ENCODE data around the gene SEPTIN10. TPM values are rescaled to one million over a fixed set of nuclear protein-coding genes. Genes with fewer than 3 reads are reported as not detected.
"Not testable (repeated sequence)": the region's sequence is repeated elsewhere in the genome, so short reads cannot be mapped to it uniquely, and the experiment has no call there.

Gene SEPTIN10
- total RNA-seq, 2 donors from 2014 or later: 3.9 to 6.2 TPM

DNA sequence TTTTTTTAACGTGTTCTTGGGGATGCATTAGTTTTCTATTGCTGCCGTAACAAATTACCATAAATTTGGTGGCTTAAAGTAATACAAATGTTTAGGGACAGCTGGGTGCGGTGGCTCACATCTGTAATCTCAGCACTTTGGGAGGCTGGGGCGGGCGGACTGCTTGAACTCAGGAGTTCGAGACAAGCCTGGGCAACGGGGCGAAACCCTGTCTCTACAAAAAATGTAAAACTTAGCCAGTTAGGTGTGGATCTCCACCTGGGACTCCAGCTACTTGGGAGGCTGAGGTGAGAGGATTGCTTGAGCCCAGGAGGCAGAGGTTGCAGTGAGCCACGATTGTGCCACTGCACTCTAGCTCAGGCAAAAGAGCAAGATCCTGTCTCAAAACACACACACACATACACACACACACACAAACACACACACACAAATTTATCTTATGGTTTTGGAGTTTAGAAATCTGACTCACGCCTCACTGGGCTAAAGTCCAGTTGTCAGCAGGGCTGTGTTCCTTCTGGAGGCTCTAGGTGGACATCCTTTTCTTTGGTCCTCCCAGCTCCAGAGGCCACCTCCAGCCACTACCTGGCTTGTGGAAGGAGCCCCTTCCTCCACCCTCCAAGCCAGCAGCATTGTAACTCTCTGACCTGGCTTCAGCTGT lies 76.1 kb downstream of the SEPTIN10 start:
- H3K27ac Mint-ChIP-seq: no peak overlapping the region

GRCh38 chr2:109536556-109536955 lies 77.2 kb downstream of the SEPTIN10 start:
- not testable (repeated sequence) for H3K4me3 Mint-ChIP-seq; ATAC-seq; H3K27ac Mint-ChIP-seq; H3K36me3 Mint-ChIP-seq (ENCODE audit: low read depth); DNase-seq; H3K4me1 Mint-ChIP-seq; H3K9me3 ChIP-seq (ENCODE audit: control insufficient read depth, low read length, poor library complexity, severe bottlenecking)
- H3K27me3 Mint-ChIP-seq: peaks cover 39% of the 10 kb centered on the region

More for the DNA sequence above, 76.1 kb downstream of the SEPTIN10 start:
- peaks cover 32% of the 10 kb centered on the region for H3K27me3 Mint-ChIP-seq
- H3K4me1 Mint-ChIP-seq: no peaks in the 10 kb centered on the region
- no peak for DNase-seq
- H3K36me3 Mint-ChIP-seq (ENCODE audit: low read depth): no peaks in the 10 kb centered on the region
- H3K4me3 Mint-ChIP-seq: no peak overlapping the region
- ATAC-seq: no peak
- no peaks in the 10 kb centered on the region for H3K9me3 ChIP-seq (ENCODE audit: control insufficient read depth, low read length, poor library complexity, severe bottlenecking)

DNA sequence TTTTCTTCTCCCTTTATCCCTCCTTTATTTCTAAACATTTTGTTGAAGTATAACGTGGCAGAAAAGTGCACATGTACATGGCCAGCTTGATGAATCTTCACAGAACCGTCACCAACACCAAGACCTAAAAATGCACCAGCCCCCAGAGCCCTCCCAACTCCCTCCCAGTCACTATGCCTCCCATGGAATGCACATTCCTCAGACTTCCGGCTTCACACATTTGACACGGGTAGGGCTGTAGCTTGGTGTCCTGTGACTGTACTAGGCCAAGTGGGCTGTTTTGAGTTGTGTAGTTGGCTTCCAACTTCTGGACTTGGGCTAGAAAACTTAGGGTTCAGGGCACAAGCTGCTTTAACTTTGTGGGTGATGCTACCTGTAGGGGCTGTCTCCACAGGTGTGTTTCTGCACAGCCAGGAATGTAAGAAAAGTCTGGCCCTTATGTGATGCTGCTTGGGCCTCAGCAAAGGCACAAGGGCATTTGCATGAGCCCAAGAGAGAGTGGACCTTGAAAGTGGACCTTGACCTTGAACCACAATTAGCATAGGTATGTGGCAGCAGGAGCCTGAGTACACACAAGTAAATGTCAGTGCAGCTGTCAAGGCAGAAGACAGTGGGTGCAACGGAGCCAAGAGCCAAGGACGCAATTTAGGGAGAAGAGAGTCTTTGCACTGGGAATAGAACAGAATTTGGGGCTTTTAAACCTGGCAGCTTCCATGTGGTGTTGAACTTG lies 78.4 kb downstream of the SEPTIN10 start:
- Mint-ChIP-seq H3K27ac (no peak overlapping the region), H3K36me3 (ENCODE audit: low read depth) (no peaks in the 10 kb centered on the region), H3K4me1 (no peaks in the 10 kb centered on the region), H3K4me3 (no peak overlapping the region), H3K27me3 (peaks cover 41% of the 10 kb centered on the region)
- H3K9me3 ChIP-seq (ENCODE audit: control insufficient read depth, low read length, poor library complexity, severe bottlenecking): no peaks in the 10 kb centered on the region
- ATAC-seq (no peak), DNase-seq (no peak)

- ATAC-seq (no peak), DNase-seq (no peak)
- no peaks in the 10 kb centered on the region for H3K4me1 Mint-ChIP-seq
- H3K27me3 Mint-ChIP-seq: peaks cover 56% of the 10 kb centered on the region
- H3K27ac Mint-ChIP-seq: no peak overlapping the region
- no peak overlapping the region for H3K4me3 Mint-ChIP-seq
- H3K9me3 ChIP-seq (ENCODE audit: control insufficient read depth, low read length, poor library complexity, severe bottlenecking): no peaks in the 10 kb centered on the region
- H3K36me3 Mint-ChIP-seq (ENCODE audit: low read depth): no peaks in the 10 kb centered on the region
Observed at GRCh38 chr2:109533823-109534222, 79.9 kb downstream of the SEPTIN10 start.

DNA sequence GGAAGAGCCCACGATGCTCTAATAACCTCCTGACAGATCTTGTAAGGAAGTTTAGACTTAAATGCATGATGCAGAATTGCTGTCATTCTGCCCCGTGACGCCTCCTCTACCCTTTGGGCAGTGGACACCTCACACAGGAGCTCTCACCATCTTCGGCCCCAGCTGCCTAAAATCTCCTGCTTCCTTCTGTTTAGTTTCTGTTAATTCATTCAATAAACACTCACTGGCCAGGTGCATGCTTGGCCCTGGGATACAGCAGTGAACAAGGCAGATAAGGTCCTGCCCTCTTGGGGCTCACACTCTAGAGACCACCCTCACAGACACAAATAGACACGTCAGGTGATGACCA lies 81.1 kb downstream of the SEPTIN10 start:
- no peak overlapping the region for H3K4me3 Mint-ChIP-seq

DNA sequence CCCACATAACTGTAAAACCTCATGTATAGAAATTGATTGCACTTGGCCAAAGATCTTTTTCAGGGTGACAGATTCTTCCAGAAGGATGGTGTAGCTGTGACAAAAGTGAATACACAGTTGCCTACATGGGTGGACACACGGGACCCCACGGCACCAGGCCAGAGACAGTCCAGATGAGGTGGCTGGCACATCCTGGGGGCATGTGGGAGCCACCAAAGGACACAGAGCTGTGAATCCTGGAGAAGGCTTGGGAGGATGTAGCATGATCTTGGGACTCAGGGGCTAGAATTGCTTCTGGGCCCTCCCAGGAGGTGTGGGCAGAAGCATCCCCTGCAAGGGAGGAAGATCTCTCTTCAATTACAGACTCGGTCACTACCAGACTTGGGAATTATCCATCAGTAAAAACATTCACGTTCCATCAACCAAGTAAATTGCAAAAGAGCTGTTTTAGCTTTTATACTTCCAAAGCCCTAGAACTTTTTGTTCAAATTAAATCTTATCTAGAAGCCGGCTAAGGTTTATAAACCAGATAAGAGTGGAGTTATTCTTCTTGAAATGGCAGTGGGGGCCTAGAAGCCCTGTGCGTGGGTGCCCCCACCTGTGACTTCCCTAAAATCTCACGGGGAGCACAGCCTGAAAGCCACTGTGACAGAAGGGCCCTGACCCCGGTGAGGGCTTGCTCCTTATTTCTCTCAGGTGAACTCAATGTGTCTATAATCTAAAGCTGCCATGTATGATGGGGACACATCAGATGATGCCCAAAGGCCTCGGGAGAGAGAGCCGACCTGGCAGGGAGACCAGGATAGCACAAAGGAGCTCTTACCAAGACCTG lies 81.7 kb downstream of the SEPTIN10 start:
- H3K4me1 Mint-ChIP-seq: peaks cover 2% of the 10 kb centered on the region
- H3K4me3 Mint-ChIP-seq: no peak overlapping the region
- ATAC-seq (no peak), DNase-seq (no peak)
- no peaks in the 10 kb centered on the region for H3K9me3 ChIP-seq (ENCODE audit: control insufficient read depth, low read length, poor library complexity, severe bottlenecking)
- H3K36me3 Mint-ChIP-seq (ENCODE audit: low read depth): no peaks in the 10 kb centered on the region
- H3K27ac Mint-ChIP-seq: no peak overlapping the region
- peaks cover 67% of the 10 kb centered on the region for H3K27me3 Mint-ChIP-seq

More for the DNA sequence above, 81.1 kb downstream of the SEPTIN10 start:
- ATAC-seq (no peak), DNase-seq (no peak)
- H3K9me3 ChIP-seq (ENCODE audit: control insufficient read depth, low read length, poor library complexity, severe bottlenecking): no peaks in the 10 kb centered on the region
- Mint-ChIP-seq H3K36me3 (ENCODE audit: low read depth) (no peaks in the 10 kb centered on the region), H3K27me3 (peaks cover 61% of the 10 kb centered on the region), H3K27ac (no peak overlapping the region), H3K4me1 (peaks cover under 1% of the 10 kb centered on the region)

DNA sequence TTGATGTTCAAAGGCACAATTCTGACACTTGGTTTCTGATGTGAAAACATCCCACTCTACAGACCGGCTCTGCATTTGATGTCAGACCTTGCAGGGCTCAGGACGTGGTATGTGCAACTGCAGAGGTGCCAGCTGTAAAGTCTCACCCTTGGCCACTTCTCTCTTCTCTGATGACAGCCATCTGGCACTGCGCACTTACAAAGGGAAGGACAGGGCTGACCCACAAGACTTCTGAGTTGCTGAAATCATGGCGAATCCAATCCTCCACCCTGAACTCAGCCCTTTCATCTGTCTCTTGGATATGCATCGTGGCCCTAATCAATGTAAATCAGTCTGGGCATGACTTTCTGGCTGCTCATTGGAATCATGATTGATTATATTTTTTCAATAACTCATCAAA lies 82.5 kb downstream of the SEPTIN10 start:
- Mint-ChIP-seq H3K4me1 (peaks cover 2% of the 10 kb centered on the region), H3K27me3 (peaks cover 73% of the 10 kb centered on the region), H3K36me3 (ENCODE audit: low read depth) (no peaks in the 10 kb centered on the region), H3K4me3 (no peak overlapping the region), H3K27ac (no peak overlapping the region)
- DNase-seq (no peak), ATAC-seq (no peak)
- no peaks in the 10 kb centered on the region for H3K9me3 ChIP-seq (ENCODE audit: control insufficient read depth, low read length, poor library complexity, severe bottlenecking)

GRCh38 chr2:109530712-109531111 lies 83.1 kb downstream of the SEPTIN10 start:
- Mint-ChIP-seq H3K4me1 (peaks cover 2% of the 10 kb centered on the region), H3K27me3 (peaks cover 73% of the 10 kb centered on the region), H3K36me3 (ENCODE audit: low read depth) (no peaks in the 10 kb centered on the region), H3K27ac (no peak overlapping the region), H3K4me3 (no peak overlapping the region)
- H3K9me3 ChIP-seq (ENCODE audit: control insufficient read depth, low read length, poor library complexity, severe bottlenecking): no peaks in the 10 kb centered on the region
- DNase-seq (no peak), ATAC-seq (no peak)

DNA sequence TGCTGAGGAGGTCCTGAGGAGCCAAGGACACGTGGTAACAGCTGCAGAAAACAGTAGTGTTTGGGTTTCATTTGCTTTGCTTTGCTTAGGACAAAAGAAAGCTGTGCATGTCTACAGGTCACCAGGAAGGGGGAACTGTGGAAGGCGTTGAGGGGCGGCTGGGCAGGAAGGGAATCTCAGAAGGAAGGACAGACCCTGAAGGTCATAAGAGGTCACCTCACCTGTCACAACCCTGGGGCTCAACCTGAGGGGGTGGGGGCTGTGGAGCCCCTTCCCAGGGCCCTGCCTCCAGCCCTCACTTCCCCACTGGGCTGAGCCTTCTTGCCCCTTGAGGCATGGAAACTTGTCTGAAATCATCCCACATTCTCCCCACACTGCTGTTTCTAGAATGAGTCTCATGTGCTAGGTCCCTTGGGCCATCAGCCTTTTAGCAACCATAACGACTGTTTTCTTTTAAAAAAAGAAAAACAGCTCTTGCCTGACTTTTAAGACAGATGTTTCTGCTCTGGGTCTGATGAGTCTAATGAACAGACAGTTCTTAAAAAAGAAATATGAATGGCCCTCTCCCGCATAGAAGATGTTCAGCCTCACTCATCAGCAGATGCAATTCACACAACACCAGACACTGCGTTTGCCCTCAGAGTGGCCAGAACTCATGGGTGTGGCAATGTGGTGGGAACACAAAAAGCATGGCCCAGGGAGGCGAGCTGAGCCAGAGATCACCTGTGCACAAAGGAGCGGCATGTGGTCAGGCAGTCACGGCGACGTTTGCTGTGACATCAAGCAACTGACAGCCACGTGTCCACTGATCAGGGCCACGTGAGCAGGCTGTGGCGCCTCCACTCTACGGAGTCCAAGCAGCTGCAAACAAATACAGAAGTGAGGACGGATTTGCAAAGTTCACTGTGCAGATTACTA lies 84.0 kb downstream of the SEPTIN10 start:
- Mint-ChIP-seq H3K27ac (no peak overlapping the region), H3K27me3 (peaks cover 67% of the 10 kb centered on the region), H3K36me3 (ENCODE audit: low read depth) (no peaks in the 10 kb centered on the region), H3K4me3 (no peak overlapping the region), H3K4me1 (peaks cover 2% of the 10 kb centered on the region)
- DNase-seq (no peak), ATAC-seq (no peak)
- H3K9me3 ChIP-seq (ENCODE audit: control insufficient read depth, low read length, poor library complexity, severe bottlenecking): no peaks in the 10 kb centered on the region

DNA sequence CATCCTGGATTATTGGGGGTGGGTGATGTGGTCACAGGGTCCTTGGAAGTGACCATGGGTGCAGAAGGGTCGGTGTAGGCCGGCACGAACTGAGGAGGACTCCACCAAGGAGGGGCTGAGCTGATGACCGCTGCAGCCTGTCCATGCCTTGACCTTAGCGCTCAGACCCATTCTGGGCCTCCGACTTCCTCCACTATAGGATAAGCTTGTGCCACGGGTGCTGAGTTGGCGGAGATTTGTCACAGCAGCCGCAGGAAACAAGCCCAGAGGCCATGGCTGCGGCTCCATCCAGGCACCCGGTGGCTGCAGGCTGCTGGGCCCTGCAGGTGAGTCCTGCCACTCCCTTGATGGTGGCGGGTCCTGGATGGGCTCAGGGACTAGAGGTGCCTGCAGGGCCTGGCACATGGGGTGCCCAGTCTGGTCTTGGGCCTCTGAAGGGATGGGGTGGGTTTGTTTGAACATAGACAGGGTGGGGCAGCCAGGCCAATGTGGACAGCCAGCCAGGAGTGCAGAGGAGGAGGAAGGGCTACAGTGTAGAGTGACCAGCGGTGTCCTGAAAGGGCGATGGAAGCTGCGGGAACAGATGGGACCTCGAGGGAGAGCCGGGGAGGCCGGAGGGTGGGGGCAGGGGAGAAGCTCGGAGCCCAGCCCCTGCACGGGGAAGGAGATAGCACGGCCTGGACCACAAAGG lies 84.8 kb downstream of the SEPTIN10 start:
- H3K36me3 Mint-ChIP-seq (ENCODE audit: low read depth): no peaks in the 10 kb centered on the region
- H3K27ac Mint-ChIP-seq: no peak overlapping the region
- DNase-seq (no peak), ATAC-seq (no peak)
- H3K4me3 Mint-ChIP-seq: no peak overlapping the region
- peaks cover 64% of the 10 kb centered on the region for H3K27me3 Mint-ChIP-seq
- H3K9me3 ChIP-seq (ENCODE audit: control insufficient read depth, low read length, poor library complexity, severe bottlenecking): no peaks in the 10 kb centered on the region
- H3K4me1 Mint-ChIP-seq: peaks cover 2% of the 10 kb centered on the region

DNA sequence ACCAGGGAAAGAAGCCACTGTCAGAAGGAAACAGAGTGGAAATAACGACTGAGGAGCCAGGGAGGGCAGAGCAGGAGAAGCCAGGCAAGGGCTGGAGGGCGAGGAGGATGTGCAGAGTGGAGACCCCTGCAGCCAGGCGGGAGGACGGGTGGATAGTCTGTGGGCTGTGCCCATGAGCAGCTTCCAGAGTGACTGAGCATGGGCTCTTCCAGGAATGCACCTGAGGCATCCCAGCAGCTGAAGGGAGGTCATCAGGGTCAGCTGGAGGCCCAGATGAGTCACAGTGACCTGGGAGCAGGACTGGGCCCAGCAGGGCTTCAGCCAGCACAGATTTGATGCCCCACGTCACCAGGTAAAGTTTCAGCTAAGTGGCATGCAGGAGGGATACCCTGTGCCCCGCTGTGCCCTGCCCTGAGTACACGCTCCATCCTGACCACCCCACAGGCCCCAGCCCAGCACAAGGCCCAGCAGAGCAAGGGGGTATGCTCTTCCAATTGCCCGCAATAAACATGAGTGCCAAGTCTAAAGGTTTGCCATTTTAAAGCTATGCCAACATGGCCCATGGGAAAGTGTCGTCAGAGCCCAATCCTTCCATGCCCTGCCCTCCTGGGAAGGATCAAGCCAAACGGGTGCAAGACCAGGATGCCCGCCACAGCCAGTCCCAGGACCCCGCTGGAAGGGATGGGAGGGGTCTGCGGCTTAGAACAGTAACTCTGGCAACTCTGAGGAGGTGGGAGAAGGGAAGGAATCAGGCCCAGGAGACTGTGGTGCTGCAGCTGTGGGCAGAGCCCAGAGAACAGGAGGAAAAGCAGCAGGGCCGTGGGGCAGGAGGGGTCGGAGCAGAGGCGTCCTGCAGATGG lies 85.7 kb downstream of the SEPTIN10 start:
- no peaks in the 10 kb centered on the region for H3K36me3 Mint-ChIP-seq (ENCODE audit: low read depth)
- peaks cover 61% of the 10 kb centered on the region for H3K27me3 Mint-ChIP-seq
- no peak overlapping the region for H3K4me3 Mint-ChIP-seq
- H3K9me3 ChIP-seq (ENCODE audit: control insufficient read depth, low read length, poor library complexity, severe bottlenecking): no peaks in the 10 kb centered on the region
- H3K4me1 Mint-ChIP-seq: peaks cover 2% of the 10 kb centered on the region
- H3K27ac Mint-ChIP-seq: no peak overlapping the region
- DNase-seq (no peak), ATAC-seq (no peak)
